Smooth muscle cell (in vitro differentiated cells): ENCODE data around the gene NPIPB13. TPM values are rescaled to one million over a fixed set of nuclear protein-coding genes. Genes with fewer than 3 reads are reported as not detected.
"Not testable (repeated sequence)": the region's sequence is repeated elsewhere in the genome, so short reads cannot be mapped to it uniquely, and the experiment has no call there.

Source experiments
- DNase-seq: peaks from one replicate; lab custom pipeline; 2025; ENCODE audit not compliant: unreplicated experiment; lab: John Stamatoyannopoulos, UW
- H2AFZ ChIP-seq: fragments of 200-600 bp; sonication (generic); 2 replicates; pipeline ENCODE4 v1.6.0; 2016; ENCODE audit warnings: antibody characterized with exemption, low read depth, mild to moderate bottlenecking
- H3F3A ChIP-seq: fragments of 200-600 bp; sonication (generic); 2 replicates; pipeline ENCODE4 v1.6.0; 2017; ENCODE audit warnings: antibody characterized with exemption, low read depth
- H3K27ac ChIP-seq: fragments of 200-600 bp; sonication (generic); 2 replicates; pipeline ENCODE4 v1.5.1; 2016; ENCODE audit warnings: low read depth, mild to moderate bottlenecking
- H3K27me3 ChIP-seq: fragments of 200-600 bp; sonication (generic); 2 replicates; pipeline ENCODE4 v1.6.1; 2016; ENCODE audit warnings: low read depth, mild to moderate bottlenecking
- H3K36me3 ChIP-seq: fragments of 200-600 bp; sonication (generic); 2 replicates; pipeline ENCODE4 v1.5.1; 2016; ENCODE audit warnings: low read depth
- H3K4me1 ChIP-seq: fragments of 200-600 bp; sonication (generic); 2 replicates; pipeline ENCODE4 v1.5.1; 2016; ENCODE audit warnings: low read depth
- H3K4me2 ChIP-seq: fragments of 200-600 bp; sonication (generic); 2 replicates; pipeline ENCODE4 v1.6.0; 2016; ENCODE audit warnings: mild to moderate bottlenecking
- H3K4me3 ChIP-seq: fragments of 200-600 bp; sonication (generic); 2 replicates; pipeline ENCODE4 v1.5.1; 2016; ENCODE audit warnings: mild to moderate bottlenecking
- H3K79me2 ChIP-seq: fragments of 200-600 bp; sonication (generic); 2 replicates; pipeline ENCODE4 v1.6.0; 2016; ENCODE audit warnings: low read depth, mild to moderate bottlenecking
- H3K9ac ChIP-seq: fragments of 200-600 bp; sonication (generic); 2 replicates; pipeline ENCODE4 v1.6.0; 2016; ENCODE audit warnings: low read depth
- H3K9me3 ChIP-seq: fragments of 200-600 bp; sonication (generic); replicated peaks from 2 replicates; pipeline ENCODE4 v1.5.1; 2016; ENCODE audit warnings: low read depth
- H4K20me1 ChIP-seq: fragments of 200-600 bp; sonication (generic); 2 replicates; pipeline ENCODE4 v1.6.0; 2016; ENCODE audit warnings: low read depth
- whole genome bisulfite sequencing: methylation state at CpG from one replicate; pipeline ENCODE4 v1.1.7; 2016; ENCODE audit warnings: low lambda C conversion rate; 5-methylcytosine and 5-hydroxymethylcytosine counted together
- polyA plus RNA-seq: library from polyadenylated mRNA; unstranded; fragments of >200 nt; fragmentation: Nextera tagmentation; extraction: Ambion mirVana; gene quantifications from 2 replicates; pipeline ENCODE4 v1.2.1, GENCODE V29; 2016
- small RNA-seq: library from RNA; depleted of rRNA; stranded (forward); fragments of <200 nt; gene quantifications from one replicate; pipeline ENCODE3, GENCODE V24; 2014
- total RNA-seq: library from RNA; depleted of rRNA; stranded (reverse); fragments of >200 nt; gene quantifications from 2 replicates; pipeline ENCODE4 v1.2.3, GENCODE V29; 2014

The NPIPB13 gene
- total and polyA plus RNA-seq, 2 experiments from 2014 or later = 1.3 to 1.8 TPM

DNA sequence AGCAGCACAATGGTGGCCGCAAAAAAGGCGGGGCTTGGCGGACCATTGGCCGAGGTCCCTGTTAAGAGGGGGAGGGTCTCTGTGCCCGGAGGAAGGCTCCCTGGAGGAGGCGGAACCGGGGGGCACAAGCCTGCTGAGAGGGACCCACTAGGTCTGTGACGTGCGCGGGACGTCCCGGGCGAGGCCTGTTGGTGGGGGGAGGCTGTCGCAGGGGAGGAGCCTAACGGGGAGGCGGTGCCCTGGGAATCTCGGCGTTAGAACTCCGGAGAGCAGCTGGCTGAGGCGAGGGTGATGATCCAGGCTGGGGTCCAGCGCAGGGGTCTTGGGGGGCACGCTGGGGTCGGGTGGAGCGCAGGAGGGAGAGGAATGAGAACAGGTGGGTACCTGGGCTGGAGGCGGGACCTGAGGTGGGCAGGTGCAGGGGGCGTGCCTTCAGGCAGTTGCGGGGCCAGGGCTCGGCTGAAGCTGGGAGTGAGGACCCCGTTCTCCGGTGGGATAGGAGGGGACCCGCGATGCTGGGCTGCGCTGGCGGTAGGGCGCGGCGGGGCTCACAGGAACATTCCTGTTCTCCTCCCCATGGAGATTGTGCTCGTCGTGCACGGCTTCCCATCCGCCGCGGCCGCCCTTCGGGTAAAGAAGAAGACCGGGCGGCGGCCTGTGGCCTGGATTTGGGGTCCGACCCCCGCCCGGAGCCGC, 42.6 kb downstream of the NPIPB13 start:
- Histone ChIP-seq H3K4me2 (peak overlapping the region; percentile 82), H3K4me3 (peak overlapping the region; percentile 49)
- H3K9me3 ChIP-seq, H3K36me3 ChIP-seq, H3K4me1 ChIP-seq, H3F3A ChIP-seq, DNase-seq, H4K20me1 ChIP-seq, H2AFZ ChIP-seq, H3K27ac ChIP-seq, H3K79me2 ChIP-seq, H3K27me3 ChIP-seq, H3K9ac ChIP-seq: not testable (repeated sequence)
- WGBS = 5% methylated on average over 21 of the region's 52 CpGs

GRCh38 chr16:30199608-30200343, 48.5 kb downstream of the NPIPB13 start:
- H2AFZ ChIP-seq, H3K9me3 ChIP-seq, DNase-seq, H3K27ac ChIP-seq, H3K4me3 ChIP-seq, H3K4me2 ChIP-seq, H3F3A ChIP-seq, H3K27me3 ChIP-seq, H4K20me1 ChIP-seq, H3K79me2 ChIP-seq, H3K9ac ChIP-seq, H3K4me1 ChIP-seq, H3K36me3 ChIP-seq: not testable (repeated sequence)
- no CpG with 5 or more reads among the region's 15 CpGs for WGBS

DNA sequence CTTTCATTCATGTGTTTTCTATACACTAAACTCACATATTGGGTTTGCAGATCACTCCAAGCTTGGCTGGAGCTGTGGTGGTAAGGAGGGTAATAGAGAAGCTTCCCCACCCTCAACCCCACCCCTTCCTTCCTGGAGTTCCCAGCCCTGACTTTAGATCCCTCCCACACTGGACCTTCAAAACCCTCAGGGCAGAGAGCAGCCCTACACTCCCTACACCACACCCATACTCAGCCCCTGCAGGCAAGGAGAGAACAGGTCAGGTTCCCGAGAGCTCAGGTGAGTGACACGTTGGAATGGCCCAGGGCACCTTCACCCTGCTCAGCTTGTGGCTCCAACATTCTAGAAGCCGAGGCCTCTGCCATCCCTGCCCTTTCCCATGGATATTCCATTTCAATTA, 49.2 kb downstream of the NPIPB13 start, which contains the start of gene SULT1A3:
SULT1A3 (plus strand) TSS at position 207 of the 400 bp plus-strand sequence. CDS start 1,474 bp downstream, outside the sequence.
- H3K9ac ChIP-seq, H3K4me1 ChIP-seq, H3K9me3 ChIP-seq, H3K36me3 ChIP-seq, H3K4me2 ChIP-seq, H2AFZ ChIP-seq, H3K4me3 ChIP-seq, H3F3A ChIP-seq, H3K27me3 ChIP-seq, DNase-seq, H3K27ac ChIP-seq, H4K20me1 ChIP-seq, H3K79me2 ChIP-seq: not testable (repeated sequence)
- no CpG with 5 or more reads among the region's 3 CpGs for WGBS

Small RNA genes lying within 50 kb of the gene (small RNA-seq; reads per million reads assigned to genes)
- gene AC106782.4 = not detected

Other genes with a start within 250 kb of the NPIPB13 start
- gene DOC2A, start 237.5 kb downstream of the NPIPB13 start, total RNA-seq = 0.09 TPM in 1 of 2 replicates, not detected in the other
- not detected in 2 replicates for gene DOC2A, start 237.5 kb downstream of the NPIPB13 start, polyA plus RNA-seq
- not detected in 2 replicates for gene C16orf92, start 225.3 kb downstream of the NPIPB13 start, total RNA-seq
- gene C16orf92, start 225.3 kb downstream of the NPIPB13 start, polyA plus RNA-seq = not detected in 2 replicates
- 0.45 TPM in 1 of 2 replicates, not detected in the other for gene TLCD3B, start 217.2 kb downstream of the NPIPB13 start, total RNA-seq
- gene TLCD3B, start 217.2 kb downstream of the NPIPB13 start, polyA plus RNA-seq = 0.48 and 1.3 TPM in 2 replicates
- gene ALDOA, start 182.7 kb downstream of the NPIPB13 start, total RNA-seq = 1,112 and 1,146 TPM in 2 replicates
- gene ALDOA, start 182.7 kb downstream of the NPIPB13 start, polyA plus RNA-seq = 2,844 and 2,856 TPM in 2 replicates
- 90.2 and 111 TPM in 2 replicates for gene PPP4C, start 172.5 kb downstream of the NPIPB13 start, total RNA-seq
- 208 and 224 TPM in 2 replicates for gene PPP4C, start 172.5 kb downstream of the NPIPB13 start, polyA plus RNA-seq
- gene TBX6, start 156.6 kb downstream of the NPIPB13 start, total RNA-seq = 0.13 and 2.0 TPM in 2 replicates
- gene TBX6, start 156.6 kb downstream of the NPIPB13 start, polyA plus RNA-seq = 0.50 and 1.6 TPM in 2 replicates
- gene YPEL3, start 152.3 kb downstream of the NPIPB13 start, total RNA-seq = 32.3 and 37.5 TPM in 2 replicates
- gene YPEL3, start 152.3 kb downstream of the NPIPB13 start, polyA plus RNA-seq = 65.9 and 81.1 TPM in 2 replicates
- gene GDPD3, start 134.9 kb downstream of the NPIPB13 start, total RNA-seq = 0.85 TPM in 1 of 2 replicates, not detected in the other
- 13.4 and 17.1 TPM in 2 replicates for gene GDPD3, start 134.9 kb downstream of the NPIPB13 start, polyA plus RNA-seq
- gene MAPK3, start 125.3 kb downstream of the NPIPB13 start, total RNA-seq = 34.4 and 60.3 TPM in 2 replicates
- gene MAPK3, start 125.3 kb downstream of the NPIPB13 start, polyA plus RNA-seq = 20.3 and 22.3 TPM in 2 replicates
- gene CORO1A, start 64.9 kb downstream of the NPIPB13 start, total RNA-seq = 4.3 and 5.1 TPM in 2 replicates
- 5.6 and 6.3 TPM in 2 replicates for gene CORO1A, start 64.9 kb downstream of the NPIPB13 start, polyA plus RNA-seq
- 229 and 338 TPM in 2 replicates for gene BOLA2B, start 54.8 kb downstream of the NPIPB13 start, total RNA-seq
- 148 and 163 TPM in 2 replicates for gene BOLA2B, start 54.8 kb downstream of the NPIPB13 start, polyA plus RNA-seq
- gene SLX1A, start 54.6 kb downstream of the NPIPB13 start, total RNA-seq = 3.7 and 55.1 TPM in 2 replicates
- gene SLX1A, start 54.6 kb downstream of the NPIPB13 start, polyA plus RNA-seq = 90.0 and 95.5 TPM in 2 replicates
- 3.7 and 5.8 TPM in 2 replicates for gene SULT1A3, start 49.2 kb downstream of the NPIPB13 start, total RNA-seq
- gene SULT1A3, start 49.2 kb downstream of the NPIPB13 start, polyA plus RNA-seq = 8.2 and 16.3 TPM in 2 replicates
- 30.3 and 33.3 TPM in 2 replicates for gene CD2BP2, start 106.8 kb upstream of the NPIPB13 start, total RNA-seq
- 42.0 and 43.5 TPM in 2 replicates for gene CD2BP2, start 106.8 kb upstream of the NPIPB13 start, polyA plus RNA-seq
- gene TBC1D10B, start 122.0 kb upstream of the NPIPB13 start, total RNA-seq = 12.7 and 17.7 TPM in 2 replicates
- gene TBC1D10B, start 122.0 kb upstream of the NPIPB13 start, polyA plus RNA-seq = 37.1 and 37.4 TPM in 2 replicates
- gene MYL11, start 126.3 kb upstream of the NPIPB13 start, total RNA-seq = not detected in 2 replicates
- gene MYL11, start 126.3 kb upstream of the NPIPB13 start, polyA plus RNA-seq = 3.6 and 8.2 TPM in 2 replicates
- gene SEPTIN1, start 134.1 kb upstream of the NPIPB13 start, total RNA-seq = 0.27 TPM in 1 of 2 replicates, not detected in the other
- 2.8 and 3.7 TPM in 2 replicates for gene SEPTIN1, start 134.1 kb upstream of the NPIPB13 start, polyA plus RNA-seq
- 7.7 and 9.3 TPM in 2 replicates for gene ZNF48, start 146.9 kb upstream of the NPIPB13 start, total RNA-seq
- 8.0 and 10.3 TPM in 2 replicates for gene ZNF48, start 146.9 kb upstream of the NPIPB13 start, polyA plus RNA-seq
- 6.6 and 7.2 TPM in 2 replicates for gene ZNF771, start 159.1 kb upstream of the NPIPB13 start, total RNA-seq
- gene ZNF771, start 159.1 kb upstream of the NPIPB13 start, polyA plus RNA-seq = 14.5 and 20.9 TPM in 2 replicates
- 18.4 and 18.6 TPM in 2 replicates for gene DCTPP1, start 181.6 kb upstream of the NPIPB13 start, total RNA-seq
- 34.8 and 37.8 TPM in 2 replicates for gene DCTPP1, start 181.6 kb upstream of the NPIPB13 start, polyA plus RNA-seq
- gene SEPHS2, start 197.4 kb upstream of the NPIPB13 start, total RNA-seq = 9.2 and 12.1 TPM in 2 replicates
- 26.4 and 30.5 TPM in 2 replicates for gene SEPHS2, start 197.4 kb upstream of the NPIPB13 start, polyA plus RNA-seq
- gene ITGAL, start 224.3 kb upstream of the NPIPB13 start, total RNA-seq = not detected in 2 replicates
- not detected in 2 replicates for gene ITGAL, start 224.3 kb upstream of the NPIPB13 start, polyA plus RNA-seq